ENCODE measurements around the gene MTCL1.

The MTCL1 gene

DNA sequence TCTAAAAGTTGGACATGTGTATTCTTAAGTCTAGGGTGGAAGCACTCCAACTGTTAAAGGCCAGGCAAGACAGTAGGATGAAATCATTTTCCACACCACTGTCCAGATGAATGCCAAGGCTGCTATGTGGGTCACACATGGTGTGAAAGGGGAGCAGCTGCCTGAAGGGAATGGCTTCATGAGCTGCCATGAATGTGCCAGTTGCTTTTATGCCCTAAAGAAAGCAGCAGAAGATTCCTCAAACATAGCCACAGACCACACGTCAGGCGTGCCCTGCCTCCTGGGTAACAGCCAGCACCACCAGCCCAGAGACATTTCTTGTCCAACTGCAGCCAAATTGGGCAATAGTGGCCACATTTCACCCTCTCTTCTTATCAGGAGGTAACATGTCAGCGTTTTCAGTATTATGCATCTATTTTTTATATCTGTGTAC, 130.2 kb downstream of the MTCL1 start:
- DNase-seq (ENCODE audit: low read depth), result no peak

DNA sequence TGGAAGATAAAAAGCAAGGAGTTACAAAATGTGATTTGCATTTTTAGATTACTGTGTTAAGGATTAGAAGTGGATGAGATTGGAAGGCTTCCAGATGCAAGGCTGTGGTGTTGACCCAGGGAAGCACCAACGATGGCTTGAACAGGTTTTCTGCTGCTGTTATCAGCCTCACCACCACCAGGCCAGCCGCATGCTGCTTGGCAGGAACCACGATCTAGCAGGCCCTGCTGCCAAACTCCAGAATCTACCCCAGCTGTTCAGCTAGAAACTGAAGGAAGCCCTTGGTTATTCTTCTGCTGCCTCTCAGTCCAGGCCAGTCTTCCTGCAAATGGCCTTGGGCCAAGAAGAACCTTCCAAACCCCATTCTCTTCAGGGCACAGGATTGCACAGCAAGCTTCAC, 133.9 kb downstream of the MTCL1 start:
- no peak for DNase-seq (ENCODE audit: low read depth)

DNA sequence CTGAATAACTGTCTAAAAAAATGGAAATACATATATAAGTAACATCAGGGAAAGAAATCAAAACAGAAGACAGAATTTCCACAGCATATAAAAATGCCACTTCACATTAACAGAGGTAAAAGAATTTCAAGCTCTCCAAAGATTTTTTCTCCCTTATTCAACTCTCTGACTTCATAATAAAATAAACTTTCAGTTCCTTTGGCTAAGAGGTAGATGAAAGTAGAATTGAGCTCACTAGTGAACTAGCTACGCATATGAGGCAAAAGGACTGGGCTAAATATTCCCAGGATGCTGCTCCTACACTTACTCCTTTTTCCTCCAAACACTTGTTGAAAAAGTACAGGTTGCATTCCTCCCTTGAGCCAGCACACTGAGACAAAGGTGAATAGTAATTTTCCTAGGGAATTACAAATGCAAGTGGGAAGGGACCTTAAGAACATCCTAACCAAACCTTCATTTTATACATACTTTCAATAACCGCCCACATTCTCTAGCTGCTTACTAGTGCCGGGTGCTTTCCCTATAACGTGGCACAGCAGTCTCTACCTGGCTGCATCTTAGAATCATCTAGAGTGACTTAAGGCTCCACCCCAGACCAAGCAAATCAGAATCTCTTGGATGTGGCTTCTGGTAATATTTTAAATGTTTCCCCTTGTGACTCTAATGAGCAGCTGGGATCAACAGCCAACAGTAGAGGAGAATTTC, 136.6 kb downstream of the MTCL1 start:
- DNase-seq (ENCODE audit: low read depth), result no peak

DNA sequence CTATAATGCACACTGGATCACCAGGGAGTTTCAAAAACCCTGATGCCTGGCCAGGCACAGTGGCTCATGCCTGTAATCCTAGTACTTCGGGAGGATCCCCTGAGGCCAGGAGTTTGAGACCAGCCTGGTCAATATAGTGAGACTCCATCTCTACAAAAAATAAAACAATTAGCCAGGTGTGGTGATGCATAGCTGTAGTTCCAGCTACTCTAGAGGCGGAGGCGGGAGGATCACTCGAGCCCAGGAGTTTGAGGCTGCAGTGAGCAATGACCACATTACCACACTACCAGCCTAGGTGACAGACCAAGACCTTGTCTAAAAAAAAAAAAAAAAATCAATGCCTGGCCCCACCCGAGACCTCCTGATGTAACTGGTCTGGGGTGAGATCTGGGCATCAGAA, 137.2 kb downstream of the MTCL1 start:
- DNase-seq (ENCODE audit: low read depth), result no peak

DNA sequence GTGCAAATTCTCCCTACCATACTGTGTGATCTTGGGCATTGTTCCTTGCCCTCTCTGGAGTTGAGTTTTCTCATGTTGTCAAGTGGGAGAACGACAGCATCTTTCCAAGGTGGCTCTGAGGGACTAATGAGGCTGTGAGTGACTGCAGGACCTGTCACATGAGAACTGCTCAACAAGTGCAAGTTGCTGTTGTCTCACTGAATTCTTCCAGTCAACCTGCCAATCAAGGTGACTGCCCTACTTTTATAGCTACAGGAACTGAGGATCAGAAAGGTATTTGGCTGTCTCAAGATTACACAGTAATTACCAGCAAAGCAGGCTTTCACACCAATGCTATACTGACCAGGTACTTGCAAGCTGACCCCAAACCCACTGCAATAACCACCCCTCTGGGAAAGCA, 137.6 kb downstream of the MTCL1 start:
- no peak for DNase-seq (ENCODE audit: low read depth)

DNA sequence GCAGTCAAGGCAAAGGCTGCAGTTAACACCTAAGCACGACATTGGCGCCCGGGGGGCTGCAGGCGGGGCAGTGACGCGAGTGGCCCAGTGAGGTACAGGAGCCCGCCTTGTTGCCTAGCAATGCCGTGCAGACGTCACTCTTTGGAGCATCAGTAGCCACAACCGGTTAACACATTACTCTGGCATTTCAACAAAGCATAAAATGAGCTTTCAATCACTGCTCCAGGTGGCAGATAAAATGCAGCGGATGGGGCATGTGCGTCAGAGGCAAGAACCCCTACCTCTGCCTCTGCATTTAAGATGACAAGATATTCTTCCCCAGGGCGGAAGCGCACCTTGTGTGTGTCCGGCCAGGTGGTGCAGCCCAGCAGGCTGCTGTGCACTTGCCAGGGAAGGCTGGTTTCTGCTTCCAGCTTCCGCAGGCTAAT, 139.4 kb downstream of the MTCL1 start:
- DNase-seq (ENCODE audit: low read depth), result no peak

DNA sequence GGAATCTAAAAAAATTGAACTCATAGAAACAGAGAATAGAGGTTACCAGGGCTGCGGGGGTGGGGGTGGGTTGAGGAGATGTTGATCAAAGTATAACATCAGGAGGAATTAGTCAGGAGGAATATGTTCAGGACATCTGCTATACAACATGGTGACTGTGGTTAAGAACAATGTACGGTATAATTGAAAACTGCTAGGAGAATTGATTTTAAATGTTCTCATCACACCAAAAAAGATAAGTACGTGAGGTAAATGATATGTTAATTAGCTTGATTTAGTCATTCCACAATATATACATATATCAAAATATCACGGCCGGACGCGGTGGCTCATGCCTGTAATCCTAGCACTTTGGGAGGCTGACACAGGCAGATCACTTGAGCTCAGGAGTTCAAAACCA, 140.2 kb downstream of the MTCL1 start:
- no peak for DNase-seq (ENCODE audit: low read depth)

DNA sequence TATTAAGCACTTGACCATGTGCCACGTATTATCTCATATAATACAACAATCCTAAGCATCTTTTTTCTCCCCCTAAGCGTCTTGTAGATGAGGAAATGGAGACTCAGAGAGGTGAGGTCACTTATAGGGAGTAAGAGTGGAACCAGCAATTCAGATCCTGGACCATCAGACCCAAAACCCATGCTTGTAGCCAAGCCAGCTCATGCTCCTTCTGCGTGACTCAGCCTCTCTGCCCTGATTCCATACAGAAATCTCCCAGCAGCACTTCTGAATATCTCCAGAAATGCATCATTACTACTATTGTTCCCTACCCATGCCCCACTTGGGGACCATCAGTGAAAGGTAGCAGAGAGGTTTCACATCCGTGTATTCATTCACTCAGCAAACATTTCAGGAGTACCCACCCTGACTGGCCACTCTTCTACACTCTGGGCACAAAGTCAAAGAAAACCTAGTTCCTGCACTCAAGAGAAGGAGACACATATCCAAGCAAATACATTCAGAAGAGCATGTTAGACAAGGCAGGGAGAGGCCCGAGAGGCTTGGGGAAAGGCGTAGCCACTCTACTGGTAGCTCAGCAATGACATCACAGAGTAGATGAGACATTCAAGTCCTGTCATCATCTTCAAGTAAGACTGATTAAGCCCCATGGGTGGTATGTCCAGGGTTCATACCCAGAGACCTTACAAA, 141.9 kb downstream of the MTCL1 start:
- no peak for DNase-seq (ENCODE audit: low read depth)

DNA sequence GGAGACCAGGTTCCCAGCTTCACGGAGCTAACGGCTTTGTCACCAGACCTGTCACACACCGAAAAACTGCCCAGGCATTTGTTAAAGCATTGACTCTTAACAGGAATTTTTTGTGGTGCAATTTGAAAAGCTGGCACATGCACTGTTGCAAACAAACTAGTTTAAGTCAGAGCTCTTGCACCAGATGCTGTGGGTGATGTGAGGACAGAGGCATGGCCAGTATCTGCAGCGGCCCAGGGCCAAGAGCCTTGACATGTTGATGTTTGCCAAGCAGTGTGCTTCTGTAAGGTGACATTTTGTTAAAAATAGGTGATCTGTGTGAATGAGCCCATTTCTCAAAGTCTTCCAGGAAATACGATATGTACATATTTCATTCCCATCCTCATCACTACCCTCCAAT, 142.5 kb downstream of the MTCL1 start:
- no peak for DNase-seq (ENCODE audit: low read depth)

DNA sequence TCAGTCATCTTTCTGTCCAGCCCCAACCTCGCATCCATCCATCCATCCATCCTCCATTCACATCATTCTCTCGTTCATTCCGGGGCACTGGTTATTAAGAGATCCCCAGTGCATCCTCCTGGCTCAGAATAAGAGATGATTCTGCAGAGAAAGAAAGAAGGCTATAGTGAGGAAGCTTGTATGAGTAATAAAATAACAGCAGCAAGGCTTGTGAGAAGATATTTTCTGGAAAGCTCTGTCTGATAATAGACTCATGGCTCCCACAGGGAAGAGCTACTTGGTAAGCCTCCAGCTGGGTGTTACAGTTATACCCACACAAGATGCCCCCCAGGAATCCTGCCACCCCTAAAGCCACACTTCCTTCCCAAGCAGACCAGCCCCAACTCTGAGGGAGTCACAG, 143.2 kb downstream of the MTCL1 start:
- no peak for DNase-seq (ENCODE audit: low read depth)

DNA sequence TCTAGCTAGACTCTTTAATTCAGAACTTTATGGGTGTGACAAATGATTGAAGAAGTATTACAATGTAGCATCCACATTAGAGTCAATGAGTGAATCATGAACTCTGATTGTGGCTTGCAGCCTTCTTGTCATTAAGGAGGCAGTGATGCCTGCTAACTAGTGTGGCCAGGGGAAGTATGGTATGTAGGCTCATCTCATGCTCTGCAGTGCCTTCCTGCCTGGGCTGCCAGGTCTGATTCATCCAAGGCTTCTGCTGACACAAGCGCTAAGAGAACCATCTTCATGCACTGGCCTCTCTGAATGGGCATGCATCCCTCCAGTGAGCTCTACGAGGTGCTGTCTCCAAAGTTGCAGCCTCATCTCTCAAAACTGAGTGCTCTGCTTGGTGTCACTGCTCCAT, 144.3 kb downstream of the MTCL1 start:
- no peak for DNase-seq (ENCODE audit: low read depth)

DNA sequence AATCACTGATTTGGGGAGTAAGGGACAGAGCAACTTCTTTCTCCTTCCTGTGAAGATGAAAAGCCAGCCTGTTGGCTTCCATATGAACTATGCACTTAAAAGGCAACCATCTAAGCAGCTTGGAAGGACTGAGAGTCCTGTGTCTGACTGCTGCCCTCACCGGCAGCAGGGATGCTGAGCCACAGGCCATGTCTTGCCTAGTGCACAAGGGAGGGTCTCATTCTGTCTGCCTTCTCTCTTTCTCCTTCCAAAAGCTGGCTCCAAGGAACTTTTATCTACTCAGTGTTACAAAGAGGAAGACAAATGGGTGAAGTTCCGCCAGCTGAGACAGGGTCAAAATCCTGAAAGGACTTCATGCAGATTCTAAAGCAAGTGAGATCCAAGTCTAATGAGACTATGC, 146.3 kb downstream of the MTCL1 start:
- DNase-seq (ENCODE audit: low read depth), result no peak

DNA sequence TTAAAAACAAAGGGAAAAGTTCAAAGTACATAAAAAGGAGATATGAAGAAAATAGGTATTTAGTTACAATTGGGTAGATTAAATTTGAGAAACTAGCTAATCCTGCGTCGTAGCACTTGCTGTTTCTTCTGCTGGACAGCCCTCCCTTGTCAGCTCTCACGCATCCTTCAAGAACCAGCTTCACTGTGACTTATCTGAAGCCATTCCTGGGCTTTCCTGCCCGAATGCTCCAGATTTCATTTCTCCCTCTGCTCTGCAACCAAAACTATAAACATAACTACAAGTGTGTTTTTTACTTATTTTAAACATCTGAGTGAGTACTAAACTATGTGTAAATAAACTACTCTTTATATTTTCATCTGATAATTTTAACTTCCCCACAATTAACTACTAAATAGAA, 149.2 kb downstream of the MTCL1 start:
- DNase-seq (ENCODE audit: low read depth), result no peak

DNA sequence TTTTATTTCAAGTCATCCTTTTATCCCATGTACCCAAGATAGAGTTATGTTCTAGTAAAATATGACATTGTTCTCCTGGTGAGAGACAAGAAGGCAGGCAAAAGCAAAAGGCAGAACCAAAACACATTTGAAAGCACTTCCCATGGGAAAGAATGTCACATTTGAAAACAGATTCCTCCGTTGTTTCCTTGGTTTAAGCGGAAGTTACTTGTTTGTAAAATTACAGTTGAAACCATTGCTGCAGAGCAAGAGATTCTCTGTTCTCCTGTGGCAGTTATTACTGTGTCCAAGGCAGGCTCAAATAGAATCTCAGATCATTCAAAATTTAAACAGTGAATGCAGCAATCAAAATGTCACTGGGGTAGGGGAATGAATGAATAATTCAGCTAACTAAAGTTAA, 149.6 kb downstream of the MTCL1 start:
- no peak for DNase-seq (ENCODE audit: low read depth)

DNA sequence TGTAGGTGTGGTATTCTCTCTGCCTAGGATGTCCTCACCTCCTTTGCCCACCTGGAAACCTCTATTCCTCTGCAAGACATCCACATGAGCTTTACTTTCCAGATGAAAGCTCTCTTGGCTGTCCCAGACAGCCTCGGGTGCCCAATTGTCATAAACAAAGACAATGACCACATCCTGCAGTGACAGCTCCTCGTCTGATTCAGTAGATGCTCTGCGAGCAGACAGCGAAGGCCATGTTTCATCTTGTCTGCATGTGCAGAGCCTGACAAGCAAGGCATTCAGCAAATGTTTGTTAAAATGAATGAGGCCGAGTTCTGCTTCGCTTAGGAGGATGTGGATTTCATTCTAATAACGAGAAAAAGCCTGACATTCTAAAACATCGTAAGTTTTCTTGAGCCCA, 150.9 kb downstream of the MTCL1 start:
- DNase-seq (ENCODE audit: low read depth), result no peak

DNA sequence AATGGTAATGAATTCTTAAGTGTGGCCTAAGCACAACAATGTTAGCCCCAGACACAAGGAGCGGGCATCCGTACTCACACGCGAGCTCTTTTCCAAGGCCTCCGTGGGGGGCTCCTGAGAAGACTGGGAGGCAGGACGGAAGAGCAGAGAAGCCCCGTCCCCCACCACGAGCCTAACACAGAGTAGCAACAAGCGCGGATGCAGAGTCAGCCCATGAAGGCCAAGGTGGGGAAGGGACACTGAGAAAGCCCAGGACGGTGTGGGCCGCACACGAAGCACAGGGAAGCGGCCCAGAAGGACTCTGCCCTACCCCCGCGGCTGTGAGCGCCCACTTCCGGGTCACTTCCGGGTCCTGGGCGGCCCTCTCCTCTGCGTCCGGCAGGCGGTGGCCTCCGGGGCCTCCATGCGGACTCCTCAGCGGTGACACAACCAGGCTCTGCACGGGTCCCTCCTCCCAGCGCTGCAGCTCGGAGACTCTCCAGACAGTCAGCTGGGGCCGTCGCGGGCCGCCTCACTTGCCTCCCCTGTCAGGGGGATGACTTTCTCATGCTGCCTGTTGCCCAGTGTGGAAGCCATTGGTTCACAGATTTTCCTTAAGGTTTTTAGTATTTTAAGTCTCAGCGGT, 151.5 kb downstream of the MTCL1 start:
- no peak for DNase-seq (ENCODE audit: low read depth)

DNA sequence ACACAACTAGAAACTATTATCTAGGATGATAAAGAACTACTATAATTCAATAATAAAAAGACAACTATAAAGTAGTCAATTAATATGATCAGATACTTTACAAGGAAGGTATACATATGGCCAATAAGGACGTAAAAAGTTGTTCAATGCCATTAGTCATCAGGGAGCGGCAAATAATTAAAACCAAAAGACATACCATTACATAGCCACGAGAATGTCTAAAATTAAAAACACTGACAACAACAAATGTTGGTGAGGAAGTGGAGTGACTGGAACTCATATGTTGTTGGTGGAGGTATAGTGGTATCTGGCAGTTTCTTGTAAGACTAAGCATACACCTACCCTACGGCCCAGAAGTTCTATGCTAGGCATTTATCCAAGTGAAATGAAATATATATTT, 152.4 kb downstream of the MTCL1 start:
- no peak for DNase-seq (ENCODE audit: low read depth)

DNA sequence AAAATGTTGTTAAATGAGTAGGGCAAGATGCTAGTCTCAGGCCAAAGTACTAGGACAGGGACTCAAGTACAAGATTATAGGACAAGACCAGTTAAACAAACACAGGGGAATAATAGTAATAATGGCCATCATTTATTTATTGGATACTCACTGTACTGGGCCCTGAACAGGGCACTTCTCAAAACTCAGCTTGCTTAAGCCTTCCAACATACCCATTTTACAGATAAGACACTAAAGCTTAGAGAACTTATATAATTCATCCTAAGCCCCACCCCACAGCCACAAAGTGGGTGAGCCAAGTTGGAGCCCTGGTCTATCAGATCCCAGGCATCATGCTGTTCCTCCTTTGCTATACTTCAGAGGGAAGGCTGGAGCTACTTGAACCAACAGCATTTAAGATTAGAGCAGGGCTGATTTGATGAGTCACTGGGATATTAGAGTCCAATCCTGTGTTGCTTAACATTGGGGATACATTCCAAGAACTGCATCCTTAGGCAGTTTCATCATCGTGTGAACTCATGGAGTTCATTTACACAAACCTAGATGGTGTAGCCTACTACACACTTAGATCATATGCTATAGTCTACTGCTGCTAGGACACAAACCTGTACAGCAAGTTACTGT, 153.6 kb downstream of the MTCL1 start:
- no peak for DNase-seq (ENCODE audit: low read depth)

DNA sequence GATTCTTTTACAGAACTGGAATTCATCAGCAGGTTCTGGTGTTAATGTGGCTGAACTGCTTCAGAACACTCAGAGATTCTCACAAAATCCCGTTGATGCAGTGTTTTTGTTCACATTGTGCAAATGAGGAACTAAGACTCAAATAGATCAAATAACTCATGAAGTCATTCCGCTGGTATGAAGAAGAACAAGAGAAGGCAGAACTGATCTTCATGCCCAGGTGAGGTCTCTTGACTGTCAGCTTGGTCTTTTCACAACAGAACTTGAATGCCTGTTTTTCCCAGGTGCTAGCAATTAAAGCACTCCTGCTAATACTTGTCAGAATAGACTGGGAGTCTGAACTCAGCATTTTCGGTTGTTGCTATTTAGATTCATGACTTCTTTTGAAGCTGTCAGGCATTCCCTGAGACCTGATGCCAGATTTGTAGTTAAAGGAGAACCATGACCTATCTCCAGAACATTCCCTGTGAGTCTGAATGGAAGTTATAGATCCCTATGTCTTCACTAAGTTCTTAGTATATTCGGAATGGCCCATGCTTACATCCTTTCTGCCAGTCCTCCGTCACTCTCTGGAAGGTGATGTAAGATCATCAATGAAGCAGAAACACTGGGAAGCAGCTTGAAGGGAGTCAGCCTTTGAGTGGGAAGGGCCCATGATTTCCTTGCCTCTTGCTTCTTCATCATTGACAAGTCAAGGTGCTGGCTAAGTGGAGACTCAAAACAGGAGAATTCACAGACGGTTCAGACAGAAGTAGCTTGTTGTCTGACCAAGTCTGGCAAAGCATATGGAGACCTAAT, 155.7 kb downstream of the MTCL1 start:
- DNase-seq (ENCODE audit: low read depth), result no peak

DNA sequence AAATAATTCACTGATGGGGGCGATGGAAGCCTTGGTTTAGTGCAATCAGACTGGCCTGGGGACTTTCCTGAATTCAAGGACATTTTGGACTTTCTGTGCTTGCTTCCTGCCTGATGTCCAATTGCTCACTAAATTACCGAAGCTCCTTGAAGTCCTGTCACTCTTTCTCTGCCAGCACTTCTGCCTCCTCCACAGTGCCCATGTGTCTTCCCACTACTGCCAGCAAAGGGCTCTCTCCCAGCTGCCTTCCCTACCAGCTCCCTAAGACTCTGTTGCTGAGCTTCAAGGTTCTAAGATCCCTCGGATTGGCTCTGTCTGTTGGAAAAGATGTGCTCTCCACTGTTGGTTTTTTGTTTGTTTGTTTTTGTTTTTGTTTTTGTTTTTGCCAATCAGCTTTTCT, 158.1 kb downstream of the MTCL1 start:
- DNase-seq (ENCODE audit: low read depth), result no peak

DNA sequence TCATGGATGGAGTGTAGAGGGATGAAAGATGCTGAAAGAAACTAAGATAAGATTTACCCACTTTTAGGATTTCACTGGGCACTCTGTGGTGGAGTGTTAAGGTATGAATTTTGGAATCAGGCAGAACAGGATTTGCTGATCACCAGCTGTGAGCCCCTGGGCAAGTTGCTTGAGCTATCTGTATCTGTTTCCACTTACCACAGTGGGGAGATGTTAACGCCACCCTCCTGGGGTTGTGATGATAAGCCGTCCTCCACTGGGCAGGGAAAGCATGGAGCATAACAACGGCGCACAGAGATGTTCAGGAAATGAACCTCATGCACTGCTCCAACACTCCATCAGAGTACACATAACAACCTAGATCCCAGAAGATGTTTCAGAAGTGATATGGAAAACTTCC, 160.6 kb downstream of the MTCL1 start:
- no peak for DNase-seq (ENCODE audit: low read depth)

DNA sequence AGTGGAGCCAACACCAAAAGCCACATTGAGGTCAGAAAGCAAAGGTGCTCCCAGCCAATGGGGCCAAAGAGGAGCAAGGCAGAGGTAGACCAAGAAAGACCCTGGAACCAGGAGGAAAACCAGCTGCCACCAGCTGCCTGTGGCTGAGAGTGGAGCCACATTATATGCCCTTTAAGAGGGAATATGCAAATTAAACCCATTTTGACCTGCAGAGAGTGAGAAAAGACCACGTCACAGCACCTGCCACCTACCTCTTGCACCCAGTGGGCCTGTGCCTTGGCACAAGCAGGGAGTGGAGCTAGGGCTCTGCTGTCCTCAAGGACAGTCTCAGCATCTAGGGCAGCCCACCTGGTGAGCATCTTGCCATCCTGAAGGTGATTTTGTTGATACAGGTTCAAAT, 161.3 kb downstream of the MTCL1 start:
- DNase-seq (ENCODE audit: low read depth), result no peak

All from activated T-cell treated with anti-CD3 and anti-CD28 coated beads for 48 hours (primary cell).